T47D (cell line): ENCODE results near the gene SSBP2.
"Not testable (repeated sequence)": the region's sequence is repeated elsewhere in the genome, so short reads cannot be mapped to it uniquely, and the experiment has no call there.

Experiments
- DNase-seq, 2 experiments: peaks; one replicate each; pipeline versions ENCODE4 v3.0.0 to v3.0.0-alpha.2; 2011 to 2012; ENCODE audit warnings: low read depth in 1 of 2, low spot score in 1 of 2
- JUND ChIP-seq: IDR thresholded peaks from 2 replicates; pipeline ENCODE4 v1.6.1; 2012; ENCODE audit warnings: low read depth
- in situ Hi-C: cut with HindIII; loops from 2 replicates; pipeline ENCODE4 v1.10.0; 2016; ENCODE audit warnings: low sequenced_read_pairs, low pct_unique_long_range_greater_than_20kb

SSBP2 gene

DNA sequence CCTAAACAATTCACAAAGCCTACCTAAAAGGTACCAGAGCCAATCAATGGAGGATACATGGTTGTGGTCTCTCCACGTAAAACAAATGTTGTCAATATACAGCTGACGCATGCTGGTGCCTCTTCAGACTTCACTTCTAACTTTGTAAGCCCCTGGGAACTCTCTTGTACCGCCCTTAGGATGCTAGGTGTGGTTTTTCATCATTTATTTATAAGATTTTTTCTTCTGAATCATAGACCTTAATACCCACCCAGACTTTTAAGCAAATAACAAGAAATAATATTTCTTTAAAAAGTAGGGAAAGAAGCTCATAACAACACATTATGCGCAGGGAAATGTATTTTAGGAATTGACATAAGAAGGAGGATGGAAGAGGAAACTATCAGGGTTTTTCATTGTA, 33.0 kb downstream of the SSBP2 start:
- in situ Hi-C loops: no loop called here
- DNase-seq: no peak
- no peak for TF ChIP-seq JUND

DNA sequence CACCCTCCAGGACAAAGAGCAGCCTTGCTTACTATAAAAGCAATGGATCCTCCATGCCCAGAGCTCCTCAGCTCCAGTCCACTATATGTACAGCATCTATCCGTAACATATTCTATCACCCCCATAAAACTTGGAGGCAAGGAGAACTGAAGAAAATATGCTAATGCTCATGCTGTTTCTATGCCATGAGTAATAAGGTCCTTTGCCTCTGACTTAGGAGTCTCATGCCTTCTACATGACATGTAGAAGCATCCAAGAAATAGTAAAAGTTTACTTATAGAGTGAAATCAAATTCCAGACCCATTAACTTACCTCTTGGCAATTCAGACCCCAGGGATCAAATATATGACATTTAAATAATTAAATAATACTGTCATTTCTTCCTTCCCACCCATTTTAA, 33.7 kb downstream of the SSBP2 start:
- in situ Hi-C loops: no loop called here
- TF ChIP-seq JUND: no peak

DNA sequence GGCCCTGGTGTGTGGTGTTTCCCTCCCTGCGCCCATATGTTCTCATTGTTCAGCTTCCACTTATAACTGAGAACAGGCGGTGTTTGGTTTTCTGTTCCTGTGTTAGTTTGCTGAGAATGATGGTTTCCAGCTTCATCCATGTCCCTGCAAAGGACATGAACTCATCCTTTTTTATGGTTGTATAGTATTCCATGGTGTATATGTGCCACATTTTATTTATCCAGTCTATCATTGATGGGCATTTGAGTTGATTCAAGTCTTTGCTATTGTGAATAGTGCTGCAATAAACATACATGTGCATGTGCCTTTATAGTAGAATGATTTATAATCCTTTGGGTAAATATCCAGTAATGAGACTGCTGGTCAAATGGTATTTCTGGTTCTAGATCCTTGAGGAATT, 36.8 kb downstream of the SSBP2 start:
- in situ Hi-C loops, DNase-seq: not testable (repeated sequence)

More for the DNA sequence above, 33.7 kb downstream of the SSBP2 start:
- no peak for DNase-seq

DNA sequence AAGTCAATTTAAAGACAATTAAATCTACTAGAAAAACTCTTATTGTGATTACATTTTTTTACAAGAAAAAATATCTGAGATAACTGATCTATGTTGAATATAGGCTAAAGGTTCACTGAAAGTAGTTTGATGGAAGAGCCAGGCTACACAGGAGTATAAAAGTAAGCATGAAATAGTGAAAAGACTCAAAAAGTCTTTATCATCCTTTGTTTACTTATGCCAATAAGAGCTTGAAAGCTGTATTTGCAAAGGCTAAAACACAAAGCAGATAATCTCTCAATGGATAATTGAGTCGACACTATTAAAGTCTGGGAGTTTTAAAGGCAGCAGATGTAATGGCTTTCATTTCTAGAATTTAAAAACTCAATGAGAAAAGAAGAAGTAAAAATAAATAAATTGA, 42.0 kb downstream of the SSBP2 start:
- TF ChIP-seq JUND: no peak
- DNase-seq: no peak

DNA sequence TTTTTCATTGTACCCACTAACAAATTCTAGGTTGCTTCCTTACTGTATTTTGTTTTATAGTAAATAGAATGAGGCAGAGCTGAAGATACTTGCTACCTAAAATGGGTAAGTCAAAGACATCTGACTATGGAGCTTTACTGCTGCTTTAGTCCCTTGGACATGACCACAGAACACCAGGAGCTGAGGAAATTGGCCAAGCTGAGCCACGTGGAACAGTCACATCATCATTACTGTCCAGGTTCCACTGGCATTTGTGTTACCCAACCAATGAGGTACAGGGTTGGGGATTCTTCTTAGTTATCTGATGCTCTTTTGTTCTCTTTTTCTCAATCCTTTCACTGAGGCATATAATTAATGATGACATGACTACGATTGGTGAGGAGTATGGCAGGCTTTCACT, 47.1 kb downstream of the SSBP2 start:
- in situ Hi-C loops: no loop called here

More for the DNA sequence above, 42.0 kb downstream of the SSBP2 start:
- in situ Hi-C loops: no loop called here

DNA sequence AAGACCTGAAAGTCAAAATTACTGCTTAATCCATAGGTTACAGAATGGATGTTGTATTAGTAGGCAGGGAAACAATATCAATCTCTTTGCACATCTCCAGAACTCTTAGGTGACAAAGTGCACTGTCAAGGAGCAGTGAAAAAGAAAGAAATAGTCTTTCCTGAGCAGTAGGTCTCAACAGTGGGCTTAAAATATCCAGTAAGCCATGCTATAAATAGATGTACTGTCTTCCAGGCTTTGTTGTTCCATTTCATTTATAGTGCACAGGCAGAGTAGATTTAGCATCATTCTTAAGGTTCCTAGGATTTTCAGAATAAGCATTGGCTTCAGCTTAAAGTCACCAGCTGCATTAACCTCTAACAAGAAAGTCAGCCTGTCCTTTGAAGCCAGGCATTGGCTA, 50.7 kb downstream of the SSBP2 start:
- TF ChIP-seq JUND: no peak
- in situ Hi-C loops: no loop called here
- DNase-seq: no peak

More for the DNA sequence above, 47.1 kb downstream of the SSBP2 start:
- no peak for TF ChIP-seq JUND
- DNase-seq: no peak

DNA sequence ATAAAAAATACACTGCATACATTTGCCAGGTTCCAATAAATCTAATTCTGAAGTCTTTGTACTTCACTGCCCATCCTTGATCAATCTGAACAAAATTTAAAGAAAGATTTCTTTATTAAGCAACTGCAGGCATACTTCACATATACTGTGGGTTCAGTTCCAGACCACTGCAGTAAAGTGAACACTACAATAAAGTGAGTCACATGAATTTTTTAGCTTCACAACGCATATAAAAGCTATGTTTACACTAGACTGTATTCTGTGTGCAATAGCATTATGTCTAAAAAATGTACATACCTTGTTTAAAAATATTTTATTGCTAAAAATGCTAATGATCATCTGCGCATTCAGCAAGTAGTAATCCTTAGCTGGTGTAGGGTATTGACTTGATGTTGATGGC, 52.1 kb downstream of the SSBP2 start:
- TF ChIP-seq JUND: no peak
- no peak for DNase-seq
- in situ Hi-C loops: no loop called here

DNA sequence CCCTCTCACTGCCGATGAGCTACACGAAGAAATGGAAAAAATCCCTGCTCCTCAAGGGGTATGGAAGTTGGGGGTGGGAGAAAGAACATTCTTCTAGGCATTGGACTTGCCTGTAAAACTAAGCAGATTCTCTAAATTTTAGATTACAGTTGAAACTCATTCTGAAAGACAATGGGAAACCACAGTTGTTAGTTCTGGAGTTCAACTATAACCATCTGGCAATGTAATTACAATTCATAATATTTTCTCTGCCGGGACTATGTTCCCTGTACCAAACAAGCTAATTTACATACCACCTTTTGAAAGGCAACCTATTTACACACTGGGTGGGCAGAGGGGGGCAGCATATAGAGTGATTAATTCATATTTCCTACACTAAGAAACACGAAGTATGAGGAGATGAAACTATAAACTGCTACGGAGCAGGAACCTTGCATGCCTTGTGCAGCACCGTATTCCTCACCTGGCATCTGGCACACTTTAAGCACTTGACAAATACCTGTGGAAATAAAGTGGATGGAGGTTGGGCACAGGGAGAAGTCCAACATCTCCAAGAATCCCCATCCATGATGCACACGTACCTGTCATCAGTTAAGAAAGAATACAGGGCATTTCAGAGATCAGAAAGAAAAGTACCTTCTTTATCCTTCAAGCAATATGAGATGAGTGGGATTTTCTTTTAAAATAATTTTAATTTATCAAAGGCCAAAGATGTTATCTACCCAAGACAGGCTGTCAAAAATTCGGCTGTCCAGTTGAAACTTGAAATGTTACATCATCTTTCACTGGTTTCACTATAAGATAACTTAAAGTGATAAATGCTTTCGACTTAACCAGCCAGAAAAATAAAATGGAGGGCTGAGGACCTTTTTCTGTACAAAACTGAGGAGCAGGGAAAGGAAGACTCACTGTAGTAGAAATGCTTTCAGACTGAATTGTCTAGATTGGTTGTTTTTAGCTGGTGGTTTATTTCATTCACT, 54.2 kb downstream of the SSBP2 start:
- no peak for TF ChIP-seq JUND
- in situ Hi-C loops: no loop called here
- no peak for DNase-seq

DNA sequence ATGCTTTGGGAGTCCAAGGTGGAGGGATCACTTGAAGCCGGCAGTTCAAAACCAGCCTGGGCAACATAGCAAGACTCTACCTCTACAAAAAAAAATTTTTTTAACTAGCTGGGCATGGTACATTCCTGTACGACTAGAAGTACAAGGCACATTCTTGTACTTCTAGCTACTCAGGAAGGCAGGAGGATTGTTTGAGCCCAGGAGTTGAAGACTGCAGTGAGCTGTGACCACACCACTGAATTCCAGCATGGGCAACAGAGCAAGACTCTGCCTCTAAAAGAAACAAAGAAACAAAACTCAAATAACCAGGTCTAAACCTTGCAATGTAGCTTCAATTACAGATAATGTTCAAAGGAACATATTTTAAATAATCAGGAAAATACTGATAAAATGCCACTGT, 56.2 kb downstream of the SSBP2 start:
- in situ Hi-C loops: no loop called here
- TF ChIP-seq JUND: no peak

DNA sequence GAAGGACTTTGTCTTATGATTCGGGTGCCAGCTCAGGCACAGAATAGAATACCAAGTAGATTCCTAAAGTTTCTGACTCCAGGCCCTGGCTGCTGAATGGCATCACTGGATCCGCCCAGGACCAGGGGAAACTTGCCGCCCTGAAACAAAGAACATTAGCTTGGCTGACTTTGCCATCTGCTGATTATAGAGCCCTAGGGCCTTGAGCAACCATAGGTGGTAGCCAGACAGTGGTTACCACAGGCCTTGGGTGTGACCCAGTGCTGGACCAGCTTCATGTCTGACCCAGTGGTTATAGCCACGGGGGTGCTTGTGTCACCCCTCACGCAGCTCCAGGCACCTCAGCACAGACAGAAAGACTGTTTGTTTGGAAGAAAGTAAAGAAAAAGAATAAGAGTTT, 62.7 kb downstream of the SSBP2 start:
- in situ Hi-C loops: no loop called here
- no peak for TF ChIP-seq JUND
- DNase-seq: no peak

More for the DNA sequence above, 56.2 kb downstream of the SSBP2 start:
- no peak for DNase-seq

DNA sequence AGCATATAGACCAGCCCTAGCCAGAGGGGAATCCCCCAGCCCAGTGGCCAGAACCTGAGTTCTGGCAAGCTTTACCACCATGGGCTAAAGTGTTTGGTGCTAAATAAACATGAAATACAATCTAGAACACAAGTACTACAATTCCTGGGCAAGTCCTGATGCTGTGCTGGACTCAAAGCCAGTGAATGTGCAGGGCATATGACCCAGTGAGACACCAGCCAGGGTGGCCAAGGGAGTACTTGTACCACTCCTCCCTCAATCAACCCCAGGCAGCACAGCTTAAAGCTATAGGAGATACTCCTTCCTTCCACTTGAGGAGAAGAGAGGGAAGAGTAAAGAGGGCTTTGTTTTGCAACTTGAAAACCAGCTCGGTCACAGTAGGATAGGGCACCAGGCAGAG, 63.6 kb downstream of the SSBP2 start:
- no peak for TF ChIP-seq JUND
- in situ Hi-C loops: no loop called here
- no peak for DNase-seq

DNA sequence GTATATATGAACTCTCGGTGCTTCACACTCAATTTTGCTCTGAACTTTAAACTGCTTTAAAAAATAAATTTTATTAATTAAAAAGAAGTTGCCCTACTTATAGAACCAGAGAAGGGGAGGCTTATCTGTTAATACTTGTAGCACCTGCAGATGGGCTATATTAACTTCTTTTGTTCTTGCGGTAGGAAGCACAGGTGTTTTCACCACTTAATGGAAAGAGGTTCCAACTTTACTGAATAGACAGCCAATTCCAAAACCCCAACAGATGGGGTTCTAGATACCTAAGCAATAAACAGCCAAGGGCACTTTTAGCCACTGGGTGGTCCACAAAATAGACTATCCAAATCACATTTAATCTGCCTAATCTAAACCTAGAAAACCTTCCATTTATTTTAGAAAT, 65.4 kb downstream of the SSBP2 start:
- no peak for TF ChIP-seq JUND
- no peak for DNase-seq
- in situ Hi-C loops: no loop called here

DNA sequence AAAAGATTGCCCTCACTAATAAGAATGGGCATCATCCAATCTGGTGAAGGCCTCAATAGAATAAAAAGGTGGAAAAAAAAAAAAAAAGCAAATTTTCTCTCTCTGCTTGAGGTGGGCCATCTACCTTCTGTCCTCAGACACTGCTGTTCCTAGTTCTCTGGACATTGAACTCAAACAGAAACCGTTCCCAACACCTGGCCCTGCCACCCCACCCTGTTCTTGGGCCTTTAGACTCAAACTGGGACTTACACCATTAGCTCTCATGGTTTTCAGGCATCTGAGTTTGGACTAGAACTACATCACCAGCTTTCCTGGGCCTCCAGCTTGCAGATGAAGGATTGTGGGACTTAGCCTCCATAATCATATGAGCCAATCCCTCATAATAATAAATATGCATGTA, 71.0 kb downstream of the SSBP2 start:
- no peak for TF ChIP-seq JUND
- no peak for DNase-seq
- in situ Hi-C loops: no loop called here

DNA sequence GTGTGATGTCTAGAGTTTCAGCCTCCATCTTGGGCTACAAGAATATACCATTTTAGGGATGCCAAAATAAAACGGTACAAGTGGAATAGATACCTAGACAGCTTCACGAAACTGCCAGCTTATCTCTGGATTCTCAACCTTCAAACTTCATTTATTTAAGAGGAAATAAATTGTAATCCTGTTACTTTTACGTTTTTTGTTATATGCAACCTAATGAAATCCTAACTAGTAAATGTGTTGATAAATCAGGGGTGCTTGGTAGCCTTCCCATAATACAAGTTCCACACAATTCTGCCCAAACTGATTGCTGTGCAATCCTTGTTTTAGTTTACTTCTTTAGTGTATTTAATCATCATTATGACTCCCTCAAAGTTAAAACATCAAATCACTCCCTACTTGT, 75.5 kb downstream of the SSBP2 start:
- in situ Hi-C loops: no loop called here
- DNase-seq: no peak
- TF ChIP-seq JUND: no peak
